Smooth muscle cell (in vitro differentiated cells): ENCODE results near the gene FAF1. TPM values are rescaled to one million over a fixed set of nuclear protein-coding genes. Genes with fewer than 3 reads are reported as not detected.

Experiments
- DNase-seq: peaks from one replicate; lab custom pipeline; 2025; ENCODE audit not compliant: unreplicated experiment; lab: John Stamatoyannopoulos, UW
- H2AFZ ChIP-seq: fragments of 200-600 bp; sonication (generic); 2 replicates; pipeline ENCODE4 v1.6.0; 2016; ENCODE audit warnings: antibody characterized with exemption, low read depth, mild to moderate bottlenecking
- H3F3A ChIP-seq: fragments of 200-600 bp; sonication (generic); 2 replicates; pipeline ENCODE4 v1.6.0; 2017; ENCODE audit warnings: antibody characterized with exemption, low read depth
- H3K27ac ChIP-seq: fragments of 200-600 bp; sonication (generic); 2 replicates; pipeline ENCODE4 v1.5.1; 2016; ENCODE audit warnings: low read depth, mild to moderate bottlenecking
- H3K27me3 ChIP-seq: fragments of 200-600 bp; sonication (generic); 2 replicates; pipeline ENCODE4 v1.6.1; 2016; ENCODE audit warnings: low read depth, mild to moderate bottlenecking
- H3K36me3 ChIP-seq: fragments of 200-600 bp; sonication (generic); 2 replicates; pipeline ENCODE4 v1.5.1; 2016; ENCODE audit warnings: low read depth
- H3K4me1 ChIP-seq: fragments of 200-600 bp; sonication (generic); 2 replicates; pipeline ENCODE4 v1.5.1; 2016; ENCODE audit warnings: low read depth
- H3K4me2 ChIP-seq: fragments of 200-600 bp; sonication (generic); 2 replicates; pipeline ENCODE4 v1.6.0; 2016; ENCODE audit warnings: mild to moderate bottlenecking
- H3K4me3 ChIP-seq: fragments of 200-600 bp; sonication (generic); 2 replicates; pipeline ENCODE4 v1.5.1; 2016; ENCODE audit warnings: mild to moderate bottlenecking
- H3K79me2 ChIP-seq: fragments of 200-600 bp; sonication (generic); 2 replicates; pipeline ENCODE4 v1.6.0; 2016; ENCODE audit warnings: low read depth, mild to moderate bottlenecking
- H3K9ac ChIP-seq: fragments of 200-600 bp; sonication (generic); 2 replicates; pipeline ENCODE4 v1.6.0; 2016; ENCODE audit warnings: low read depth
- H3K9me3 ChIP-seq: fragments of 200-600 bp; sonication (generic); replicated peaks from 2 replicates; pipeline ENCODE4 v1.5.1; 2016; ENCODE audit warnings: low read depth
- H4K20me1 ChIP-seq: fragments of 200-600 bp; sonication (generic); 2 replicates; pipeline ENCODE4 v1.6.0; 2016; ENCODE audit warnings: low read depth
- WGBS: methylation state at CpG from one replicate; pipeline ENCODE4 v1.1.7; 2016; ENCODE audit warnings: low lambda C conversion rate; 5-methylcytosine and 5-hydroxymethylcytosine counted together
- polyA plus RNA-seq: library from polyadenylated mRNA; unstranded; fragments of >200 nt; fragmentation: Nextera tagmentation; extraction: Ambion mirVana; gene quantifications from 2 replicates; pipeline ENCODE4 v1.2.1, GENCODE V29; 2016
- total RNA-seq: library from RNA; depleted of rRNA; stranded (reverse); fragments of >200 nt; gene quantifications from 2 replicates; pipeline ENCODE4 v1.2.3, GENCODE V29; 2014
- TF ChIP-seq, protein P1 (sequence below): fragments of 200-600 bp; sonication (generic); IDR thresholded peaks from 2 replicates; pipeline ENCODE4 v1.5.1; 2017; ENCODE audit warnings: borderline replicate concordance, mild to moderate bottlenecking, antibody characterized with exemption; ENCODE audit not compliant: insufficient read depth, poor library complexity, severe bottlenecking

FAF1 gene
- total and polyA plus RNA-seq, 2 experiments from 2014 or later: 51.5 to 51.6 TPM

DNA sequence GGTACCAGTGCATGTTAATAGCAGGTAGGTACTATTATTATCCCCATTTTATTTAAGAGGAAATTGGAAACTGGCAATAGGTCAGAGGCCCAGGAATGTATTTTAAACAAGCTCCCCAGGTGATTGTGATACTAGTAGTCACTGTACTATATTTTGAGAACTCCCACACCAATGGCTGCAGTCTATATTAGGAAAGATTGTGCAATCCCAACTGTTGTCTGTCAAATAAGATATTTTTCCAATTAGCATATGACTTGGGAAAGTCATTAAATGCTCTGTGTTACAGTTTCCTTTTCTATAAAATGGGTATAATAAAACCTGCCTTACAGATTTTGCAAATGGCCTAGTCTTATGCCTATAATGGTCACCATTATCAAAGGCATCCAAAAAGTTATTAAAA is 442.6 kb downstream of the FAF1 start:
- H3K27me3 ChIP-seq: no peaks in the 10 kb centered on the region
- no peak overlapping the region for H3K4me2 ChIP-seq
- H3K4me1 ChIP-seq: no peaks in the 10 kb centered on the region
- H3K4me3 ChIP-seq: no peak overlapping the region
- no peaks in the 10 kb centered on the region for H3F3A ChIP-seq
- no peak for DNase-seq
- no peaks in the 10 kb centered on the region for H3K9me3 ChIP-seq
- no peak overlapping the region for H3K9ac ChIP-seq
- H3K36me3 ChIP-seq: no peaks in the 10 kb centered on the region
- H3K27ac ChIP-seq: no peak overlapping the region
- no peak overlapping the region for H2AFZ ChIP-seq
- H4K20me1 ChIP-seq: no peaks in the 10 kb centered on the region
- TF ChIP-seq, protein P1, sequence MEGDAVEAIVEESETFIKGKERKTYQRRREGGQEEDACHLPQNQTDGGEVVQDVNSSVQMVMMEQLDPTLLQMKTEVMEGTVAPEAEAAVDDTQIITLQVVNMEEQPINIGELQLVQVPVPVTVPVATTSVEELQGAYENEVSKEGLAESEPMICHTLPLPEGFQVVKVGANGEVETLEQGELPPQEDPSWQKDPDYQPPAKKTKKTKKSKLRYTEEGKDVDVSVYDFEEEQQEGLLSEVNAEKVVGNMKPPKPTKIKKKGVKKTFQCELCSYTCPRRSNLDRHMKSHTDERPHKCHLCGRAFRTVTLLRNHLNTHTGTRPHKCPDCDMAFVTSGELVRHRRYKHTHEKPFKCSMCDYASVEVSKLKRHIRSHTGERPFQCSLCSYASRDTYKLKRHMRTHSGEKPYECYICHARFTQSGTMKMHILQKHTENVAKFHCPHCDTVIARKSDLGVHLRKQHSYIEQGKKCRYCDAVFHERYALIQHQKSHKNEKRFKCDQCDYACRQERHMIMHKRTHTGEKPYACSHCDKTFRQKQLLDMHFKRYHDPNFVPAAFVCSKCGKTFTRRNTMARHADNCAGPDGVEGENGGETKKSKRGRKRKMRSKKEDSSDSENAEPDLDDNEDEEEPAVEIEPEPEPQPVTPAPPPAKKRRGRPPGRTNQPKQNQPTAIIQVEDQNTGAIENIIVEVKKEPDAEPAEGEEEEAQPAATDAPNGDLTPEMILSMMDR: no peak
- H3K79me2 ChIP-seq: no peaks in the 10 kb centered on the region

DNA sequence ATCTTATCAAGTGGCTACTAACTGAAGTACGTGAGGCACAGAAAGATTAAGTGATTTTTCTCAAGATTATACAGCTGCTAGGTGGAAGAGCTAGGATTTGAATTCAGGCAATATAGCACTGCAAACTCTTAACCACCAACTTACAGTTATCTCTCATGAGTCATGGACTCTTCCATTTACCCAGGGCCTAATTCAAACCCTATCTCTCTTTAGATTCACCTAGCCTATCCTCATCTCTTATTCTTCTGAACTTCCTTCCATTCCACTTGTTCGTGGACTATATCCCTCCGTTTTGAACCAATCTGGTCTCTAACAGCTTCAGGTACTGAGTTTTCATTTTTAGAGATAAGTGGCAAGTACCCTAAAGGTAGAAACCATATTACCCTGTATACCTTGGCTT is 444.0 kb downstream of the FAF1 start:
- DNase-seq: no peak
- TF ChIP-seq, protein P1: no peak
- no peaks in the 10 kb centered on the region for H3K36me3 ChIP-seq
- no peak overlapping the region for H3K4me3 ChIP-seq
- no peak overlapping the region for H3K27ac ChIP-seq
- H3K9me3 ChIP-seq: no peaks in the 10 kb centered on the region
- H3K27me3 ChIP-seq: no peaks in the 10 kb centered on the region
- H3K79me2 ChIP-seq: no peaks in the 10 kb centered on the region
- WGBS: 97% methylated on average over 3 of the region's 3 CpGs
- H3K9ac ChIP-seq: no peak overlapping the region
- H3F3A ChIP-seq: no peaks in the 10 kb centered on the region
- H4K20me1 ChIP-seq: no peaks in the 10 kb centered on the region
- H2AFZ ChIP-seq: no peak overlapping the region
- no peak overlapping the region for H3K4me2 ChIP-seq
- H3K4me1 ChIP-seq: no peaks in the 10 kb centered on the region

DNA sequence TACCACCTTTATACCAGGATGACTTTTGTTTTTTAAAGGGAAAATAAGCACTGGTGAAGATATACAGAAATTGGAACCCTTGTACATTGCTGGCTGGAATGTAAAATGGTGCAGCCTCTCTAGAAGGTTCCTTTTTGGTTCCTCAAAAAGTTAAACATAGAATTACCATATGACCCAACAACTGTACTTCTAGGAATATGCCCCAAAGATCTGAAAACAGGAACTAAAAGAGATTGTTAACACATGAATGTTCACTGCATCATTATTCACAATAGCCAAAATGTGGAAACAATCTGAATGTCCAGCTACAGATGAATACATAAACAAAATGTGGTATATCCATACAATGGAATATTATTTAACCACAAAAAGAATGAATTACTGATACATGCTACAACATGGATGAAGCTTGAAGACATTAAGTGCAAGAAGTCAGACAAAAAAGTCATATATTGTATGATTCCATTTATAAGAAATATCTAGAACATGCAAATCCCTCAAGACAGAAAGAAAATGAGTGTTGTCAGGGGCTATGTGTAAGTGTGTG is 452.0 kb downstream of the FAF1 start:
- H3K79me2 ChIP-seq: no peaks in the 10 kb centered on the region
- no peaks in the 10 kb centered on the region for H3K4me1 ChIP-seq
- peaks cover 8% of the 10 kb centered on the region for H3K36me3 ChIP-seq
- DNase-seq: no peak
- no peaks in the 10 kb centered on the region for H3K27me3 ChIP-seq
- TF ChIP-seq, protein P1: no peak
- H3K4me2 ChIP-seq: no peak overlapping the region
- H3F3A ChIP-seq: no peaks in the 10 kb centered on the region
- no peak overlapping the region for H3K27ac ChIP-seq
- H3K4me3 ChIP-seq: no peak overlapping the region
- H3K9me3 ChIP-seq: no peaks in the 10 kb centered on the region
- no peak overlapping the region for H2AFZ ChIP-seq
- no peak overlapping the region for H3K9ac ChIP-seq
- no peaks in the 10 kb centered on the region for H4K20me1 ChIP-seq

DNA sequence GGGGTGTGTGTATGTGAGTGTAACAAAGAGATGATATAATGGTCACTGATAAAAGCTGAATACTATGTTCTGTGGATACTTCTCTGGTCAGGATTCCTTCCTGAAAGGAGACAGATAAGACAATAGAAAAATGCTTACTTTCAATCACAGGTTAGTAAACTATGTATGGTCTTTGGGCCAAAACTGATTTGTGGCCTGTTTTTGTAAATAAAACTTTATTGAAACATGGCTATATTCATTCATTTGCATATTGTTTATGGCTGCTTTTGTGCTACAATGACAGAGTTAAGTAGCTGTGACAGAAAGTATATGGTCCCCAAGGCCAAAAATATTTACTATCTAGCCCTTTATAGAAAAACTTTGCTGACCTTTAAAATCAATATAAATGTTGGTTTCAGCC is 454.6 kb downstream of the FAF1 start:
- DNase-seq: no peak
- no peak overlapping the region for H3K4me3 ChIP-seq
- peaks cover 8% of the 10 kb centered on the region for H3K36me3 ChIP-seq
- H3F3A ChIP-seq: no peaks in the 10 kb centered on the region
- H3K9ac ChIP-seq: no peak overlapping the region
- no peak overlapping the region for H3K4me2 ChIP-seq
- H3K27ac ChIP-seq: no peak overlapping the region
- no peaks in the 10 kb centered on the region for H3K4me1 ChIP-seq
- no peaks in the 10 kb centered on the region for H3K79me2 ChIP-seq
- H2AFZ ChIP-seq: no peak overlapping the region
- no peaks in the 10 kb centered on the region for H3K27me3 ChIP-seq
- TF ChIP-seq, protein P1: no peak
- H4K20me1 ChIP-seq: no peaks in the 10 kb centered on the region
- H3K9me3 ChIP-seq: no peaks in the 10 kb centered on the region
